K562 (cell line): ENCODE data around the gene TBX1. TPM values are rescaled to one million over a fixed set of nuclear protein-coding genes. Genes with fewer than 3 reads are reported as not detected.

Source experiments
- ARID3A ChIP-seq: IDR thresholded peaks from 2 replicates; pipeline ENCODE4 v1.6.1; 2012; ENCODE audit warnings: low read depth, low read length, improper control_type of control experiment, borderline replicate concordance
- BACH1 ChIP-seq: fragments of 200-800 bp; sonication (Bioruptor generic); IDR thresholded peaks from 2 replicates; pipeline ENCODE4 v1.6.1; 2016; ENCODE audit warnings: missing genetic modification characterization, missing compliant biosample characterization
- BCOR ChIP-seq: fragments of 450-650 bp; IDR thresholded peaks from 2 replicates; pipeline ENCODE4 v1.6.1; 2016
- CBFA2T3 ChIP-seq: fragments of 450-650 bp; IDR thresholded peaks from 2 replicates; pipeline ENCODE4 v1.6.1; 2017
- HDAC6 ChIP-seq: IDR thresholded peaks from 2 replicates; pipeline ENCODE4 v1.6.1; 2012; ENCODE audit warnings: low read depth, mild to moderate bottlenecking, control low read depth, inconsistent platforms, low read length, moderate library complexity
- HMG20B ChIP-seq: fragments of 250-450 bp; sonication (Bioruptor Pico); IDR thresholded peaks from 2 replicates; pipeline ENCODE4 v1.5.0; 2021; ENCODE audit warnings: mild to moderate bottlenecking
- HMGN3 ChIP-seq: IDR thresholded peaks from 2 replicates; pipeline ENCODE4 v1.6.1; 2011; ENCODE audit warnings: borderline replicate concordance, low read depth, mild to moderate bottlenecking, mixed read lengths, low read length; ENCODE audit not compliant: insufficient read length; ENCODE audit errors: extremely low read depth
- HOXB6 ChIP-seq: fragments of 250-450 bp; sonication (Bioruptor Pico); IDR thresholded peaks from 2 replicates; pipeline ENCODE4 v1.5.1; 2022; ENCODE audit warnings: mild to moderate bottlenecking, borderline replicate concordance
- ILK ChIP-seq: fragments of 450-650 bp; IDR thresholded peaks from 2 replicates; pipeline ENCODE4 v1.6.1; 2016; ENCODE audit warnings: missing genetic modification characterization, low read depth, mild to moderate bottlenecking, missing compliant biosample characterization, moderate library complexity, borderline replicate concordance
- IRF1 ChIP-seq: sonication (generic); formaldehyde crosslinking; IDR thresholded peaks from 2 replicates; pipeline ENCODE4 v1.8.0; 2022; ENCODE audit warnings: missing genetic modification reagents, mild to moderate bottlenecking, borderline replicate concordance
- LCOR ChIP-seq: sonication (generic); formaldehyde crosslinking; IDR thresholded peaks from 2 replicates; pipeline ENCODE4 v1.8.0; 2022; ENCODE audit warnings: mild to moderate bottlenecking, missing genetic modification reagents
- MXI1 ChIP-seq: IDR thresholded peaks from 2 replicates; pipeline ENCODE4 v1.6.1; 2011; ENCODE audit warnings: low read depth, mild to moderate bottlenecking, improper control_type of control experiment, low read length
- PCBP1 ChIP-seq: fragments of 200-400 bp; formaldehyde crosslinking; IDR thresholded peaks from 2 replicates; pipeline ENCODE4 v1.6.1; 2018; ENCODE audit warnings: mild to moderate bottlenecking, low read depth, low read length; ENCODE audit not compliant: poor library complexity, severe bottlenecking
- PHF21A ChIP-seq: fragments of 450-650 bp; IDR thresholded peaks from 2 replicates; pipeline ENCODE4 v1.6.1; 2017; ENCODE audit warnings: low read depth, borderline replicate concordance
- POLR2G ChIP-seq: fragments of 200-400 bp; formaldehyde crosslinking; IDR thresholded peaks from 2 replicates; pipeline ENCODE4 v1.6.1; 2017; ENCODE audit warnings: low read depth, mild to moderate bottlenecking, antibody characterized with exemption, low read length, moderate library complexity
- PRPF4 ChIP-seq: fragments of 200-400 bp; formaldehyde crosslinking; IDR thresholded peaks from one replicate; pipeline ENCODE4 v1.6.1; 2017; ENCODE audit warnings: low read length, low read depth, mild to moderate bottlenecking; ENCODE audit not compliant: insufficient read depth, poor library complexity, severe bottlenecking
- RB1 ChIP-seq: fragments of 450-650 bp; IDR thresholded peaks from 2 replicates; pipeline ENCODE4 v1.6.1; 2017; ENCODE audit warnings: low read depth, mild to moderate bottlenecking
- SNRNP70 ChIP-seq: fragments of 200-400 bp; formaldehyde crosslinking; optimal IDR thresholded peaks from 2 replicates; pipeline ENCODE3; 2017; ENCODE audit warnings: low read depth, low read length
- SRF ChIP-seq, 2 experiments: fragments of 250-450, 450-650 bp in 1 of 2; sonication (Bioruptor Pico) in 1 of 2; sonication (generic) in 1 of 2; formaldehyde crosslinking; IDR thresholded peaks; 2 replicates each; pipeline versions ENCODE4 v1.5.0 to v1.5.1; 2020 to 2022; ENCODE audit warnings: mild to moderate bottlenecking in 1 of 2, missing genetic modification reagents in 1 of 2
- TAL1 ChIP-seq: fragments of 450-650 bp; IDR thresholded peaks from 2 replicates; pipeline ENCODE4 v1.6.1; 2016; ENCODE audit warnings: mild to moderate bottlenecking
- TRIM24 ChIP-seq, 2 experiments: fragments of 450-650 bp; IDR thresholded peaks; 2 replicates each; pipeline ENCODE4 v1.6.1; 2016
- ZNF277 ChIP-seq: fragments of 250-450 bp; sonication (Bioruptor Pico); IDR thresholded peaks from 2 replicates; pipeline ENCODE4 v1.8.0; 2022; ENCODE audit warnings: inconsistent platforms, mild to moderate bottlenecking, moderate library complexity, borderline replicate concordance
- ZNF41 ChIP-seq: fragments of 250-450 bp; sonication (Bioruptor Pico); conservative IDR thresholded peaks from 2 replicates; pipeline ENCODE4 v1.4.0; 2020; ENCODE audit warnings: mild to moderate bottlenecking
- polyA plus RNA-seq, 8 experiments: library from polyadenylated mRNA; depleted of rRNA in 4 of 8; stranded (reverse) in 5 of 8; unstranded in 3 of 8; fragments of >200 nt; fragmentation: Nextera tagmentation in 2 of 8; fragmentation: Illumina TruSeq in 1 of 8; extraction: Ambion mirVana in 2 of 8; extraction: Trizol in 1 of 8; gene quantifications; 2 replicates each; pipeline versions ENCODE4 v1.2.1 to v1.2.3, GENCODE V29; 2011 to 2014; ENCODE audit warnings: inconsistent platforms in 1 of 8, missing spikeins in 1 of 8
- total RNA-seq, 7 experiments: library from RNA; depleted of rRNA in 6 of 7; stranded (reverse); fragments of >200 nt in 6 of 7; fragmentation: Illumina TruSeq in 2 of 7; extraction: Trizol in 2 of 7; gene quantifications; 2 replicates each; pipeline versions ENCODE4 v1.2.1 to v1.2.3, GENCODE V29; 2011 to 2021; ENCODE audit warnings: low replicate concordance in 1 of 7

Gene TBX1
- total and polyA plus RNA-seq, 9 of the 15 experiments (the other 6 are each of a cell fraction or from before 2014, with no cell fraction given): 0.07 to 35.0 (median 3.9) TPM

- no peak for TF ChIP-seq ARID3A
- TF ChIP-seq TRIM24 (IDR thresholded peaks at IDR 0.05): no peak
- no peak for TF ChIP-seq BCOR
- no peak for TF ChIP-seq RB1
- TF ChIP-seq PHF21A: no peak
- no peak for TF ChIP-seq BACH1 (tag)
- no peak for TF ChIP-seq HOXB6 (CRISPR knock-in tag)
- TF ChIP-seq HMG20B: no peak
- TF ChIP-seq IRF1: no peak
- TF ChIP-seq PRPF4: no peak
- TF ChIP-seq CBFA2T3: no peak
- no peak for TF ChIP-seq SRF (CRISPR knock-in tag; IDR thresholded peaks at IDR 0.05)
- TF ChIP-seq POLR2G: peak; percentile 58; the same call in 1 of the 2 replicates
- TF ChIP-seq SNRNP70: peak; percentile 35
- no peak for TF ChIP-seq ZNF41 (CRISPR knock-in tag)
- no peak for TF ChIP-seq ILK (tag)
- 0 out of 2 replicates have a peak, but pooled peaks have one; percentile 9 for TF ChIP-seq HDAC6
- no peak for TF ChIP-seq MXI1
- no peak for TF ChIP-seq TAL1
- no peak for TF ChIP-seq LCOR (CRISPR knock-in tag)
- TF ChIP-seq PCBP1: no peak
- TF ChIP-seq ZNF277: no peak
- TF ChIP-seq HMGN3: peak; percentile 23
These were observed 25.1 kb downstream of the TBX1 start (continued) for GRCh38 chr22:19785461-19786263.
